NCI-H2196 (cell line): ENCODE measurements around the gene FAM149B1.
"Not testable (repeated sequence)": the region's sequence is repeated elsewhere in the genome, so short reads cannot be mapped to it uniquely, and the experiment has no call there.

Source experiments
- DNase-seq: peaks from one replicate; lab custom pipeline; 2025; ENCODE audit not compliant: unreplicated experiment; lab: John Stamatoyannopoulos, UW

The FAM149B1 gene

DNA sequence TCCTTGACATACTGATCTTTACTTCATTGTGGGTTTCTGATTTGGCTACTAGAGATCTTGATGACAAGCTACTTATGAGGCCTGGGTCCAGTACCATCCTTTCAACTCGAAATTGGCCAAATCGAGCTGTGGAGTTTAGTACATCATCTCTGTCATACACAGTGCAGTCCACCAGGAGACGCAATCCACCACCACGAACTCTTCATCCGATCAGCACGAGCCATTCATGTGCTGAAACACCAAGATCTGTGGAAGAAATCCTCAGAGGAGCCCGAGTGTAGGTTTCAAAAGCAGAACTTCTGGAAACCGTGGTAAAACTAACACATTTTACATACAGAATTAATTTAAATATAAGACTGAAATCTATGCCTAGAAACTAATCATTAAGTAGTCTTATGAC is 65.0 kb downstream of the FAM149B1 start:
- no peak for DNase-seq

- no peak for DNase-seq
Measured at GRCh38 chr10:73233883-73234282, 66.0 kb downstream of the FAM149B1 start.

GRCh38 chr10:73234695-73235094 is 66.8 kb downstream of the FAM149B1 start:
- no peak for DNase-seq

DNA sequence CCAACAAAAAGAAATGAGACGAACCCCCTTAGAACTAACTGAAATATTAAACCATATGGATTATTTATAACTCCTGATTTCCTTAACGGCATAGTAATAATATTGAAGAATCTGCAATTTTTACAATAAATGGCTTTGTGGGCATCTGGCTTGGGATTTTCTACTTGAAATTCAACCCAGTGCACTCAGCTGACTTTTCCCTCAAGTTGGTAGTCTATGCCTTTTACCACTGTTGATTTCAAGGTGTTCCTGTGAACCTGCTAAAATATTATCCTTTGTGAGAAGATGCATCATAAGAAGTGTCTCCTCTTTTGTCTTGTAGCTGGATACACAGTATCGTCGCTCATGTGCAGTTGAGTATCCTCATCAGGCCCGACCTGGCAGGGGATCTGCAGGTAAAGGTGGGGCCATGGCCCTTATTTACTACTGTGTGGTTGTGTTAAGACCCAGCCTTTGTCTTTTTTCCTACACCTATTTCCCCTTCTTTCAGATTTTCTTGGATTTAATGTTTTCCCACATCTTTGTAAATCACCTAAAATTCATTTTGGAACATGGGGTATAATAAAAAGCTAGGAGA is 71.2 kb downstream of the FAM149B1 start:
- no peak for DNase-seq

DNA sequence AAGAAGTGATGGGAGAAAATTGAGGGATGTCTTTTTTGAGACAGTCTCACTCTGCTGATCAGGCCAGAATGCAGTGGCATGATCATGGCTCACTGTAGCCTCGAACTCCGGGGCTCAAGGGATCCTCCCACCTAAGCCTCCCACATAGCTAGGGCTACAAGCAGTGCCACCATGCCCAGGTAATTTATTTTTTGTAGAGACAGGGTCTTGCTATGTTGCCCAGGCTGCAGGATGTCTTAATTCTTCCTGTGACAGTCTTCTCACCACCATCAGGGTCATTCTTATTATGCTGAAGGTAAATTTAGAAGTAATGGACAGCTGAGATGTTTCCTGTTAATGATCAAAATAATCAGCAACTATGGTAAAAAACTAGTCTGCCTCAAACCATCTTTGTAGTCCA is 72.0 kb downstream of the FAM149B1 start:
- DNase-seq: no peak

GRCh38 chr10:73244866-73245477 is 77.1 kb downstream of the FAM149B1 start:
- no peak for DNase-seq

- no peak for DNase-seq
Measured at GRCh38 chr10:73246322-73246645, 78.4 kb downstream of the FAM149B1 start.

DNA sequence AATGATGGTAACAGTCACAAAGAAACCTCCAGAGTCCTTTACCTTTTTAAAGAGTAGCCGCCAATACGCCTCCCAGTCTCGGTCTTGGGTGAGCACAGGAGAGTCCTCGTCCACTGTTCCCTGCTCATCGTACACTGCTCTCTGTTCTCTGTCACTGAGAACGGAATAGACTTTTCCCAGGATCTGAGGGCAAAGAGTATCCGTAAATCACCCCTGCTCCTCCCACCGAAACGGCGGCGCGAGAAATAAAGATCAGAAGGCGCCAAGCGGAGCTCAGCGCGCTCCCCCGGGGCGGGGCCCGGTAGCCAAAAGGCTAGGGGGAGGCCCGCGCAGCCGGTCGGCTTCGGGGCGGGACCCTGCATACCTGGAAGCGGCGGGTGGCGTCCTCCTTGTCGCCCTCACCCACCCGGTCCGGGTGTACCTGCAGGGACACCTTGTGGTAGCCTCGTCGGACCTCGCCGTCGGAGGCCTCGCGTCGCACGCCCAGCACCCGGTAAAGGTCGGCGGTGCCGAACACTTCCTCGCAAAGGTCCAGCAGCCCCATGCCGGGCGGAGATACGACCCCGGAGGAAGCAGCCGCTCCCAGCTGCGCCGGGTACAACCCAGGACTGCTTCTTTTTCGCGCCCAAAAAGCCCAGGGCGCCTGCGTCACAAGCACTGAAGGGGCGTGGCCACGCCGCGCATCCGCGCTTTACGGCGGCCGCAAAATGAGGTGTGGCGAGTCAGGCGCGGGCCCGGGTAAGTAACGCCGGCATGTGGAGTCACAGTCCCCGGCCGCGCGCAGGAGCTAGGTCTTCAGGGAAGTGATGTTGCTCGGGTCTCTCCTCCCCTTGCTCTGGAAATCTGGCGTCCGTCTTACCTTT is 79.0 kb downstream of the FAM149B1 start, which contains the start of gene DNAJC9:
Gene DNAJC9 (minus strand): TSS at position 610 of the 863 bp plus-strand sequence. CDS start 66 bp downstream, at position 544.
- peak; percentile 80 for DNase-seq

- no peak for DNase-seq
Measured at GRCh38 chr10:73247509-73248258, 79.8 kb downstream of the FAM149B1 start.

GRCh38 chr10:73248259-73248724 is 80.4 kb downstream of the FAM149B1 start:
- no peak for DNase-seq

DNA sequence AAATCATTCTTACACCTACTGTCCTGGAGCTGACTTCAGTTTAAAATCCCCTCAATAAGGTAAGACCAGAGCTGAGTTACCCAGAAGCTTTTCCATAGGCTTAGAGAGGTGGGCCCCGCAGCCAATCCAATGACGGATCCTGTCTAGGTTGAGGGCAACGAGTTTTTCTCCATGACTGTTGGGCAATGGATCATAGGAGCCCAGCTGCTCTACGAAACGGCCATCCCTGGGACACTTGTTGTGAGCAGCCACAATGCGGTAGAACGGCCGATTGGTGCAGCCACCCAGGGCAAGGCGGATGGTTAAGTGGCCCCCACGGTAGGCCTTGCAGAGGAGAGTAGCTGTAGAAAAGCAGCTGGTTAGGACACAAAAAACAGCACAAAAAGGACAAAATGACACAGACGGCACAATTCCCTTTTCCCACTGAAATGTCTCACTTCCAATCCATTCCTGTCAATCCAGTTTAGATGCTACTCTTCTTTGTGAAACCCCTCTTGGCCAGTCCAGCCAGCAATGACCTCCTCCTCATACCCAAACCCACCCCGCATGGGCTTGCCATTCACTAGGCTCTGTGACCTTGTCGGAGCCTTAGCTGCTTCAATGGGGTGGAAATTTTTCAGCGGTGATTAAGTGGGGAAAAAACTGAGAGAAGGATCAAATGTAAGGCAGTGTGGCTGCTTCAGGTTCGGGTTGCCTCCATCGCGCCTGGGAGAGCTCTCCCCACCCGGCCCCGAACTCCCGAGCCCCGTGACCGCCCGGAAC is 83.9 kb downstream of the FAM149B1 start:
- no peak for DNase-seq

GRCh38 chr10:73252445-73253224 is 84.7 kb downstream of the FAM149B1 start, which contains the start of gene MRPS16:
MRPS16 (minus strand) TSS chr10:73252644; CDS start chr10:73252482, 162 bp downstream.
- DNase-seq: peak; percentile 77

- DNase-seq: no peak
Measured at GRCh38 chr10:73253225-73253555, 85.3 kb downstream of the FAM149B1 start.

- DNase-seq: not testable (repeated sequence)
Measured at GRCh38 chr10:73258612-73259011, 90.7 kb downstream of the FAM149B1 start.

GRCh38 chr10:73261362-73261995 is 93.6 kb downstream of the FAM149B1 start:
- no peak for DNase-seq

GRCh38 chr10:73262105-73262730 is 94.3 kb downstream of the FAM149B1 start:
- no peak for DNase-seq

DNA sequence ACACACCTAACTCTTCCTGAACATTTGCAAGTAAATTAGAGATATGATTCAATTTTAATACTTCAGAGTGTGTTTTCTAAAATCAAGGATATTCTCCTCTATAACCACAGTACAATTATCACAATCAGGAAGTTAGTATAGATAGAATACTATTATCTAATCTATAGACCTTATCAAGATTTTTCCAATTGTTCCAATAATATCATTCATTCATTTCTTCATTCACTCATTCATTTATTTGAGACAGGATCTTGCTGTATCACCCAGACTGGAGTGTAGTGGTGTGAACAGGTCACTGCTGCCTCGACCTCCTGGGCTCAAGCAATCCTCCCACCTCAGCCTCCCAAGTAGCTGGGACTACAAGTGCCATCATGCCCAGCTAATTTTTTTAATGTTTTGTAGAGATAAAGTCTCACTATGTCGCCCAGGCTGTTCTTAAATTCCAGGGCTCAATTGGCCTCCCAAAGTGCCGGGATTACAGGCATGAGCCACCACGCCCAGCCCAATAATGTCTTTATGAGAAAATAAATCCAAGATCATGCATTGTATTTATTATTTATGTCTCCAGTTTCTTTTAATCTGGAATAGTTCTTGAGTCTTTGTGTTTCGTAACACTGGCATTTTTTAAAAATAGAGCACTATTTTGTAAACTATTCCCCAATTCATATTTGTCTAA is 95.1 kb downstream of the FAM149B1 start:
- DNase-seq: no peak

DNA sequence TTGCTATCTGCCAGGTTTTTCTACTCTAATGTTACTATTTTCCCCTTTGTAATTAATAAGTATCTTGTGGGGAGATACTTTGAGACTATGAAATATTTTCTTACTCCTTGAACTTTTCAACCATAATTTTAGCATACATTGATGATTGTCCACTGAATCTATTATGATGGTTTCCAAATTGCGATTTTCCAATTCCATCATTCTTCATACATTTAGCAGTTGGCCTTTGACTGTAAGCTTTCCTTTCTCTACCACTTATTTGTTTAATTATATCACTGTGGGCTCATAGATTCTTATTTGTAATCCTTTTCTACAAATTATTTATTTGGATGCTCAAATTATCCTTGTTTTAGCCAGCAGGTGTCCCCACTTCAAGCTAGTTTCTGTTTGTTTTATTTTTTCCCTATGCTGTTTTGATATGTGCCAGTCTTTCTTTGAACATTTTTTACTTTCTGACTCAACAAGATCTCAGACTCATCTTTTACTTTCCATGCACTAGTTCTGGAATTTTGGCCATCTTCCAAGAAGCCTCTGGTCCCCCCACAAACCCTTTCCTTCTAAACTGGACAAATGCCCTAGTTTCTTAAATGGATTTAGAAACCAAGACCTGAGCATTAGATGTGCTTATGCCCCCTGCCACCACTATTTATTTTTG is 95.9 kb downstream of the FAM149B1 start:
- DNase-seq: no peak
